ENCODE data around the gene KLK13. TPM values are rescaled to one million over a fixed set of nuclear protein-coding genes. Genes with fewer than 3 reads are reported as not detected.

The KLK13 gene
- total RNA-seq, 2 experiments from 2014 or later, result not detected

DNA sequence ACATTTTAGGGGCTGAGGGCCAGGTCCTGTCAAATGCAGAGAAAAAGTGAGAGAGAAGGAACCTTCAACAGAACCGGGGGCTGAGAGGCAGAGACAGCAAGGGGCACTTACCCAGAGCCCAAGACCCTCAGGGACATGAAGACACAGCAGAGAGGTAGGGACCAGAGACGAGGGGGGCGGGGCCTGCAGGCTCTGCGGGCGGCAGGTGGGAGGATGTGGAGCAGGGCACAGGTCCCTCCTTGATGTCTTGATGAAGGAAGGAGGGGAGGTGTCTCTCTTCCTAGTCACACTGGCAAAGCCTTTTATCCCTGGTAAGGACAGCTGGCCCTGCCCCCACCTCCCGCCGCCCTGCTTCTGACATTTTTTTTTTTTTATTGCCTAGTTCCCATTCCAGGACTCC is 17.7 kb upstream of the KLK13 start, which contains the start of gene KLK14:
Gene KLK14, minus strand, starts transcription at position 277 of the 400 bp plus-strand sequence. Its CDS starts 273 bp downstream, at position 4.
- ChIA-PET CTCF (no interaction called here), POLR2A (no interaction called here)
- Histone ChIP-seq H3K4me3 (ENCODE audit: low read length) (no peak within 1 kb of the TSS), H3K36me3 (ENCODE audit: insufficient read depth, low read length) (no peaks in the 10 kb centered on the region), H3K4me1 (ENCODE audit: insufficient read depth, low read length) (no peaks in the 10 kb centered on the region), H3K9me3 (ENCODE audit: control insufficient read depth in 1 of 2, insufficient read depth in 1 of 2, low read length in 2 of 2) (no peaks in the 10 kb centered on the region), H3K27ac (ENCODE audit: low read depth in 1 of 2, low read length in 2 of 2) (no peak within 1 kb of the TSS), H3K27me3 (ENCODE audit: control insufficient read depth in 1 of 2, insufficient read depth in 2 of 2, low read length in 2 of 2) (no peaks in the 10 kb centered on the region)
- H3K9me3 Mint-ChIP-seq, result no peaks in the 10 kb centered on the region
- no peak within 1 kb of the TSS for H3K4me3 Mint-ChIP-seq
- no peak within 1 kb of the TSS for H3K27ac Mint-ChIP-seq
- intact Hi-C loops (cut with DNase I, micrococcal nuclease), result no loop called here
- H3K27me3 Mint-ChIP-seq, result peaks cover 6% of the 10 kb centered on the region
- no peaks in the 10 kb centered on the region for H3K4me1 Mint-ChIP-seq (ENCODE audit: low read depth)
- H3K36me3 Mint-ChIP-seq (ENCODE audit: low read depth), result no peaks in the 10 kb centered on the region
- TF ChIP-seq, protein P1, sequence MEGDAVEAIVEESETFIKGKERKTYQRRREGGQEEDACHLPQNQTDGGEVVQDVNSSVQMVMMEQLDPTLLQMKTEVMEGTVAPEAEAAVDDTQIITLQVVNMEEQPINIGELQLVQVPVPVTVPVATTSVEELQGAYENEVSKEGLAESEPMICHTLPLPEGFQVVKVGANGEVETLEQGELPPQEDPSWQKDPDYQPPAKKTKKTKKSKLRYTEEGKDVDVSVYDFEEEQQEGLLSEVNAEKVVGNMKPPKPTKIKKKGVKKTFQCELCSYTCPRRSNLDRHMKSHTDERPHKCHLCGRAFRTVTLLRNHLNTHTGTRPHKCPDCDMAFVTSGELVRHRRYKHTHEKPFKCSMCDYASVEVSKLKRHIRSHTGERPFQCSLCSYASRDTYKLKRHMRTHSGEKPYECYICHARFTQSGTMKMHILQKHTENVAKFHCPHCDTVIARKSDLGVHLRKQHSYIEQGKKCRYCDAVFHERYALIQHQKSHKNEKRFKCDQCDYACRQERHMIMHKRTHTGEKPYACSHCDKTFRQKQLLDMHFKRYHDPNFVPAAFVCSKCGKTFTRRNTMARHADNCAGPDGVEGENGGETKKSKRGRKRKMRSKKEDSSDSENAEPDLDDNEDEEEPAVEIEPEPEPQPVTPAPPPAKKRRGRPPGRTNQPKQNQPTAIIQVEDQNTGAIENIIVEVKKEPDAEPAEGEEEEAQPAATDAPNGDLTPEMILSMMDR (IDR thresholded peaks at IDR 0.05), result no peak
- no peak for DNase-seq
- ATAC-seq (ENCODE audit: poor library complexity), result no peak

DNA sequence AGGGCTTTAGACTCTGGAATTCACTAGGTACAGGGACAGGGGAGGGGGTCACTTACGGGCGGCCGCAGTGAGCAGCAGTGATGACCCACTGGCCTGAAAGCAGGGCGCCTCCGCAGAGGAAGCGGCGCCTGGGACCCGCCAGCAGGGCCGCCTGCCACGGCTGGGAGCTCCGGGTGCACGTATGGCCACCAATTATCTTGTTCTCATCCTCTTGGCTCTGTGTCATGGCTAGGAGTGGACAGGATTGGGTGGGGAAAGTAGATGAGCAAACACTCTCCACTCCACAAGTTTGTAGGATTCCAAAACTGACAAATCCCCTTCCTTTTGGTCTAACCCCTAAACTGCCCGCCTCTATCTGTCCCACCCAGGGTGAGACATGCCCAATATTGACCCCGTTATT is 16.6 kb upstream of the KLK13 start:
- intact Hi-C loops (cut with DNase I, micrococcal nuclease), result no loop called here
- no peaks in the 10 kb centered on the region for H3K36me3 Mint-ChIP-seq (ENCODE audit: low read depth)
- H3K27ac ChIP-seq (ENCODE audit: low read depth in 1 of 2, low read length in 2 of 2), result no peak overlapping the region
- H3K9me3 Mint-ChIP-seq, result no peaks in the 10 kb centered on the region
- no peak overlapping the region for H3K4me3 Mint-ChIP-seq
- no peak overlapping the region for H3K27ac Mint-ChIP-seq
- no peak for DNase-seq
- no peak for ATAC-seq (ENCODE audit: poor library complexity)
- no peak overlapping the region for H3K4me3 ChIP-seq (ENCODE audit: low read length)
- ChIA-PET CTCF (no interaction called here), POLR2A (no interaction called here)
- no peaks in the 10 kb centered on the region for H3K36me3 ChIP-seq (ENCODE audit: insufficient read depth, low read length)
- TF ChIP-seq, protein P1 (IDR thresholded peaks at IDR 0.05), result no peak
- no peaks in the 10 kb centered on the region for H3K27me3 ChIP-seq (ENCODE audit: control insufficient read depth in 1 of 2, insufficient read depth in 2 of 2, low read length in 2 of 2)
- H3K4me1 ChIP-seq (ENCODE audit: insufficient read depth, low read length), result no peaks in the 10 kb centered on the region
- H3K9me3 ChIP-seq (ENCODE audit: control insufficient read depth in 1 of 2, insufficient read depth in 1 of 2, low read length in 2 of 2), result no peaks in the 10 kb centered on the region
- H3K27me3 Mint-ChIP-seq, result peaks cover 6% of the 10 kb centered on the region
- no peaks in the 10 kb centered on the region for H3K4me1 Mint-ChIP-seq (ENCODE audit: low read depth)

DNA sequence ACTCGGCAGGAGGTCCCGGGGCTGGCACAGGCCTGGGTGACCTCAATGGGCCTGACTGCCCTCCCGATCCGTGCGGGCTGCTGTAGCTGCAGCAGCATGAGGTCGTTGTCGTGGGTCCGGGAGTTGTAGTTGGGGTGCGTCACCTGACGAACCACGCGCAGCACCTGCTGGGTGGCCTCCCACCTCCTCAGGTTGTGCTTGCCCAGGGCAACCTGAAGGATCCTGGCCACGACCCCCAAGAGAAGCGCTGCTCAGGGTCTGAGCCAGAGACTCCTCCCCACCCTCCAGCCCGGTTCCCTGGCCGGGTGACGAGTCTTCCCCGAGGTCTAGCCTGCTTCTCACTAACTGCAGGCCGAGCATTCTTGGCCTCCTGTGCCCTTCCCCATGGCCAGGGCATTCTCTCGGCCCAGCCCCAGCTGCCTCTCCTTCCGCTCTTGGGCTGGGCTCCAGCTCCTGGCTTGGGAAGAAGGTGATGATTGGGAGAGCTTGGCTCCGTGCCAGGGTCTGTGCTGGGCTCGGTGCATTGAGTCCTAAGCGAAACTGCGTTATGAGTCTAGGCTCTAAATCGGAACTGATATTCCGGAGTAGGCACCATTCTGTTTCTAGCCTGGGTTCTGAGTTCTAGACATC is 14.7 kb upstream of the KLK13 start:
- Histone ChIP-seq H3K4me3 (ENCODE audit: low read length) (no peak overlapping the region), H3K27ac (ENCODE audit: low read depth in 1 of 2, low read length in 2 of 2) (no peak overlapping the region), H3K36me3 (ENCODE audit: insufficient read depth, low read length) (no peaks in the 10 kb centered on the region), H3K27me3 (ENCODE audit: control insufficient read depth in 1 of 2, insufficient read depth in 2 of 2, low read length in 2 of 2) (no peaks in the 10 kb centered on the region), H3K9me3 (ENCODE audit: control insufficient read depth in 1 of 2, insufficient read depth in 1 of 2, low read length in 2 of 2) (peaks cover 0 to 2% of the 10 kb centered on the region in 2 experiments), H3K4me1 (ENCODE audit: insufficient read depth, low read length) (no peaks in the 10 kb centered on the region)
- Mint-ChIP-seq H3K36me3 (ENCODE audit: low read depth) (no peaks in the 10 kb centered on the region), H3K27me3 (peaks cover 6% of the 10 kb centered on the region), H3K4me3 (no peak overlapping the region), H3K9me3 (no peaks in the 10 kb centered on the region), H3K4me1 (ENCODE audit: low read depth) (no peaks in the 10 kb centered on the region), H3K27ac (no peak overlapping the region)
- ChIA-PET POLR2A (no interaction called here), CTCF (no interaction called here)
- intact Hi-C loops (cut with DNase I, micrococcal nuclease), result no loop called here
- ATAC-seq (ENCODE audit: poor library complexity), result no peak
- TF ChIP-seq, protein P1 (IDR thresholded peaks at IDR 0.05), result no peak
- DNase-seq, result no peak

Data from CD4-positive, alpha-beta T cell (primary cell).